GM12865 (cell line): ENCODE data around the gene HSPA12B.
A peak's percentile ranks its signal among the peaks of the same experiment; 100 is the strongest.

Experiments used
- DNase-seq: peaks from one replicate; pipeline ENCODE4 v3.0.0; 2010; ENCODE audit warnings: low read depth
- H3K4me3 ChIP-seq: 2 replicates; pipeline ENCODE4 v1.5.1; 2011; ENCODE audit warnings: mild to moderate bottlenecking, low read depth, low read length, control low read depth
- TF ChIP-seq, protein P1 (sequence below): IDR thresholded peaks from 2 replicates; pipeline ENCODE4 v1.5.1; 2011; ENCODE audit warnings: low read length, control low read depth, low read depth, inconsistent platforms; ENCODE audit not compliant: insufficient read depth; ENCODE audit errors: missing control alignments

HSPA12B gene

DNA sequence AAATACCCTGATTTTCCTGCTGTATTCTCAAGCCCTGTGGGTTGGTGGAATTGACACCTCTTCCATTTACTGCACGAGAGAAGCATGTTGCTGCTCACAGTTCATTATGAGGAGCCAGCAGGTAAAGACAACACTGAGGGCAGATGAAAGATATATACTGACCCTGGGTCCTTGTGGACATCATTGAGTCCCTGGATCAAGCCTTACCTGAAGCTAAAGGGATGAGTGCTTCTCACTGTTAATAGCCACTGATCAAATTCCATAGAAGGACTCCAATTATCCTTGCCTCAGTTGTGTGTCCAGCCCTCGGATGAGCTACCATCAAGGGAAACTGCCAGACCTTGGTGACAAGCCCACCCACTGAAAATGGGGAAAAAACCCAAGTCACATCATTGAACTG is 12.4 kb upstream of the HSPA12B start:
- H3K4me3 ChIP-seq: no peak overlapping the region
- DNase-seq: no peak
- TF ChIP-seq, protein P1, sequence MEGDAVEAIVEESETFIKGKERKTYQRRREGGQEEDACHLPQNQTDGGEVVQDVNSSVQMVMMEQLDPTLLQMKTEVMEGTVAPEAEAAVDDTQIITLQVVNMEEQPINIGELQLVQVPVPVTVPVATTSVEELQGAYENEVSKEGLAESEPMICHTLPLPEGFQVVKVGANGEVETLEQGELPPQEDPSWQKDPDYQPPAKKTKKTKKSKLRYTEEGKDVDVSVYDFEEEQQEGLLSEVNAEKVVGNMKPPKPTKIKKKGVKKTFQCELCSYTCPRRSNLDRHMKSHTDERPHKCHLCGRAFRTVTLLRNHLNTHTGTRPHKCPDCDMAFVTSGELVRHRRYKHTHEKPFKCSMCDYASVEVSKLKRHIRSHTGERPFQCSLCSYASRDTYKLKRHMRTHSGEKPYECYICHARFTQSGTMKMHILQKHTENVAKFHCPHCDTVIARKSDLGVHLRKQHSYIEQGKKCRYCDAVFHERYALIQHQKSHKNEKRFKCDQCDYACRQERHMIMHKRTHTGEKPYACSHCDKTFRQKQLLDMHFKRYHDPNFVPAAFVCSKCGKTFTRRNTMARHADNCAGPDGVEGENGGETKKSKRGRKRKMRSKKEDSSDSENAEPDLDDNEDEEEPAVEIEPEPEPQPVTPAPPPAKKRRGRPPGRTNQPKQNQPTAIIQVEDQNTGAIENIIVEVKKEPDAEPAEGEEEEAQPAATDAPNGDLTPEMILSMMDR: no peak

DNA sequence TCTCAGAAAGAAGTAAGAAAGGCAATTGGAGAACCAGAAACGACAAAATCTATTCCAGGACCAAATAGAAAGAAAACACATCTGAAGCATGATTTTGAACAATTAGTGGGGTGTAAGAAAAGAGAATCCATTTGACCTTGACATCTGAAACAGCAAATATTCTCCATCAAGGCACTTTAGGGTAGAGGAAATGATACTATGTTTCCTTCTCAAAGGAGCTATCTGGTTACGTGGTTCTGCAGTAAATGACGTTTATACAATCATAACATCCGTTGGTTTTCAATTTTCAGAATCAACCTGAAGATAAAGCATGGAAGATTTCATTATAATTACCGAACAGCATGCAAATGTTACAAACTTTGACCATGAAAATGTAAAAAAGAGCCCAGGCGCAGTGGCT is 11.9 kb upstream of the HSPA12B start:
- DNase-seq: peak; percentile 45
- H3K4me3 ChIP-seq: no peak overlapping the region
- TF ChIP-seq, protein P1: no peak

- no peak for DNase-seq
- TF ChIP-seq, protein P1: no peak
- no peak overlapping the region for H3K4me3 ChIP-seq
Observed at GRCh38 chr20:3721912-3722311, 10.6 kb upstream of the HSPA12B start.

DNA sequence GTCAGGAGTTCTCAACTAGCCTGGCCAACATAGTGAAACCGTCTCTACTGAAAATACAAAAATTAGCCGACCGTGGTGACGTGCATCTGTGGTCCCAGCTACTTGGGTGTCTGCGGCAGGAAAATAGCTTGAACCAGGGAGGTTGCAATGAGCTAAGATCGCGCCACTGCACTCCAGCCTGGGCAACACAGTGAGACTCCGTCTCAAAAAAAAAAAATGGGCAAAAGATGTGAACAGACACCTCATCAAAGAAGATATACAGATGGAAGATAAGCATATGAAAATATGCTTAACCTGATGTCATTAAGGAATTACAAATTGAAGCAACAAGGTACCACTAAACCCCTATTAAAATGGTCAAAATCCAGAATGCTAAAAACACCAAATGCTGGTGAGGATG is 9.2 kb upstream of the HSPA12B start:
- TF ChIP-seq, protein P1: no peak
- DNase-seq: no peak
- H3K4me3 ChIP-seq: no peak overlapping the region

DNA sequence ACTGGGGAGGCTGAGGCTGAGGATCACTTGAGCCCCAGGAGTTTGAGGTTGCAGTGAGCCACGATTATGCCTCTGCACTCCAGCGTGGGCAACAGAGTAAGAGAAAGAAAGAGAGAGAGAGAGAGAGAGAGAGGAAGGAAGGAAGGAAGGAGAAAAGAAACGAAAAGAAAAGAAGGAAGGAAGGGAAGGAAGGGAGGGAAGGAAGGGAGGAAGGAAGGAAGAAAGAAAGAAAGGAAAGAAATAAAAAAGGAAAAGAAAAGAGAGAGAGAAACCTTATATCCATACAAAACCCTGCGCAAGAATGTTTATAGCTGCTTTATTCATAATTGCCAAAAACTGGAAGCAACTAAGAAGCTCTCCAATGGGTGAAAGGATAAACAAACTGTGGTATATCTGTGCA is 8.1 kb upstream of the HSPA12B start:
- no peak overlapping the region for H3K4me3 ChIP-seq
- no peak for DNase-seq
- TF ChIP-seq, protein P1: no peak

- no peak overlapping the region for H3K4me3 ChIP-seq
- DNase-seq: no peak
- TF ChIP-seq, protein P1: no peak
Observed at GRCh38 chr20:3727401-3728021, 5.0 kb upstream of the HSPA12B start.

DNA sequence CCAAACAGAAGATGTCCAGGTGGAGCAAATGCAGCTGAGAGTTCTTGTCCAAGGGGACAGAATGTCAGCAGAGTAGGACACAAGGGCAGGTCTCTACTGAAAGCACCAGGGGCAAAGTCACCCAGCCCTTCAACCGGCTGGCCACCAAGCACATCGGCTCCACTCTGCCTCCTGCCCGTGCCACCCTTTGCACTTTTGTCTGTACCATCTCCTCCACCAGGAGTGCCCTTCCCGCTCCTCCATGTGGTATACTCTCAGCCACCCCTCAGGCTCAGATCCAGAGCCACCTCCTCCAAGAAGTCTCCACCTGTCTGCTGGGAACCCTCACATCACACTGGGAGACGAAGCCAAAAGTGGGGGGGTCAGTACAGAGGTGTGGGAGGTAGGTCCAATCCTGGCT is 4.1 kb upstream of the HSPA12B start:
- H3K4me3 ChIP-seq: no peak overlapping the region
- DNase-seq: no peak
- TF ChIP-seq, protein P1: no peak
